Panc1 (cell line): ENCODE measurements around the gene PLXND1. TPM values are rescaled to one million over a fixed set of nuclear protein-coding genes. Genes with fewer than 3 reads are reported as not detected.

ENCODE experiments used
- ATAC-seq: fragments of 200-7000 bp; cut with Tn5 transposase; 2 replicates; pipeline ENCODE4 v1.9.1; 2020; ENCODE audit warnings: mild to moderate bottlenecking, moderate library complexity
- BruUV-seq: library from RNA; stranded (reverse); fragments of 400-500 nt; replicated peaks from 2 replicates; lab custom pipeline; 2021; lab: Mats Ljungman, UMichigan
- CTCF ChIA-PET: fragments of 300-600 bp; sonication (Branson Sonifier 250); formaldehyde crosslinking; loops from one replicate; lab custom pipeline; 2022; ENCODE audit warnings: antibody characterized with exemption; lab: Charles Lee
- POLR2A ChIA-PET: fragments of 300-600 bp; sonication (Branson Sonifier 250); formaldehyde crosslinking; loops from one replicate; lab custom pipeline; 2022; ENCODE audit warnings: antibody characterized with exemption; lab: Charles Lee
- DNase-seq: peaks from one replicate; pipeline ENCODE4 v3.0.0-alpha.2; 2010; ENCODE audit warnings: low read depth, low spot score
- H3K27ac ChIP-seq: 2 replicates; pipeline ENCODE4 v1.5.1; 2011; ENCODE audit warnings: mild to moderate bottlenecking, low read length, inconsistent platforms
- H3K27me3 ChIP-seq: fragments of 200-500 bp; sonication (Bioruptor generic); 2 replicates; pipeline ENCODE4 v1.6.0; 2014; ENCODE audit warnings: low read length, inconsistent platforms; ENCODE audit not compliant: control insufficient read depth, insufficient read depth
- H3K36me3 ChIP-seq: fragments of 200-500 bp; sonication (Bioruptor generic); 2 replicates; pipeline ENCODE4 v1.5.1; 2014; ENCODE audit warnings: inconsistent platforms, mild to moderate bottlenecking, low read length, moderate library complexity; ENCODE audit not compliant: control insufficient read depth, insufficient read depth
- H3K4me1 ChIP-seq: 2 replicates; pipeline ENCODE4 v1.5.1; 2011; ENCODE audit warnings: inconsistent platforms, mild to moderate bottlenecking, low read length, moderate library complexity; ENCODE audit not compliant: control insufficient read depth, insufficient read depth
- H3K4me3 ChIP-seq, 2 experiments: 2 replicates each; pipeline ENCODE4 v1.5.1; 2011 to 2012; ENCODE audit warnings: low read depth in 2 of 2, low read length in 2 of 2, mild to moderate bottlenecking in 2 of 2, inconsistent platforms in 1 of 2, moderate library complexity in 1 of 2
- H3K9me3 ChIP-seq: fragments of 200-500 bp; sonication (Bioruptor generic); 2 replicates; pipeline ENCODE4 v1.5.1; 2014; ENCODE audit warnings: low read depth, mild to moderate bottlenecking, inconsistent platforms, low read length, moderate library complexity; ENCODE audit not compliant: control insufficient read depth, insufficient read depth
- CTCF ChIP-seq: fragments of 450-650 bp; IDR thresholded peaks from 2 replicates; pipeline ENCODE4 v1.5.1; 2017; ENCODE audit warnings: mild to moderate bottlenecking
- POLR2AphosphoS5 ChIP-seq: IDR thresholded peaks from 2 replicates; pipeline ENCODE4 v1.6.1; 2012; ENCODE audit warnings: mild to moderate bottlenecking, low read depth, low read length, moderate library complexity
- SIN3A ChIP-seq: IDR thresholded peaks from 2 replicates; pipeline ENCODE4 v1.6.1; 2012; ENCODE audit warnings: low read depth, mild to moderate bottlenecking, low read length, moderate library complexity, borderline replicate concordance; ENCODE audit not compliant: insufficient read depth
- TCF7L2 ChIP-seq: IDR thresholded peaks from 2 replicates; pipeline ENCODE4 v1.6.1; 2011; ENCODE audit warnings: mild to moderate bottlenecking, low read depth, low read length, inconsistent platforms
- in situ Hi-C: cut with HindIII; loops from 2 replicates; pipeline ENCODE4 v1.10.0; 2016; ENCODE audit warnings: low sequenced_read_pairs, low pct_unique_long_range_greater_than_20kb
- intact Hi-C: fragments of 100-400 bp; cut with micrococcal nuclease; formaldehyde crosslinking; loops from one replicate; pipeline ENCODE4 v1.10.0; 2022; ENCODE audit not compliant: unreplicated experiment
- total RNA-seq: library from RNA; stranded (reverse); gene quantifications from one replicate; pipeline ENCODE4 v1.2.1, GENCODE V29; 2021; ENCODE audit not compliant: unreplicated experiment
- TF ChIP-seq, protein P1 (sequence below), 2 experiments: IDR thresholded peaks; 2 replicates each; pipeline ENCODE4 v1.6.1; 2011 to 2012; ENCODE audit warnings: low read depth in 2 of 2, control low read depth in 1 of 2, low read length in 1 of 2, mild to moderate bottlenecking in 1 of 2, moderate library complexity in 1 of 2; ENCODE audit not compliant: insufficient read depth in 1 of 2

Gene PLXND1
- total RNA-seq, 1 experiment from 2014 or later = 248 TPM

DNA sequence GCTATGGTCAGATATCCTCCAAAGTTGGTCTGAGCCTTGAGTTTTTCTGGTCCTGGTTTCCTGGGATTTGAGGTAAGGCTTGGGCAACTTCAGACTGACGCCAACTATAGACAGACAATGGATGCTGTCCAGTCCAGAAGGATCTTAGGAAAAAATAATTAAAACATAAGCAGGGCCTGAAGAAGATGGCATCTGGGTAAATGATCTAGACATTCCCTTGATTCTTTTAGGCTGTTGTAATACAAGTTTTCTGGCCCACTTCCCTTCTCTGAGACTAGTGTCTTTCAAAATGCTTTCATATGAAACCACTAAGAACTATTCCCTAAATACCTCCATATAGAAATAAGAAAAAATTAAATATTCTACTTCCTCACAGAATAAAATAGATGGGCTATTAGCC, 47.7 kb upstream of the PLXND1 start:
- H3K4me3 ChIP-seq = no peak overlapping the region
- in situ Hi-C loops = loop anchor here (25.0 kb wide), 1 partner anchor 183 kb away; no protein-coding TSS in a partner anchor
- H3K36me3 ChIP-seq = no peaks in the 10 kb centered on the region
- DNase-seq (no peak), ATAC-seq (no peak)
- H3K4me1 ChIP-seq = peaks cover 33% of the 10 kb centered on the region
- intact Hi-C loops = no loop called here
- ChIA-PET CTCF (no interaction called here), POLR2A (no interaction called here)
- H3K27me3 ChIP-seq = no peaks in the 10 kb centered on the region
- BruUV-seq = no TSS peak
- H3K27ac ChIP-seq = no peak overlapping the region
- no peak for TF ChIP-seq CTCF
- TF ChIP-seq POLR2AphosphoS5 = no peak
- TF ChIP-seq SIN3A = no peak
- TF ChIP-seq TCF7L2 = no peak
- TF ChIP-seq, protein P1, sequence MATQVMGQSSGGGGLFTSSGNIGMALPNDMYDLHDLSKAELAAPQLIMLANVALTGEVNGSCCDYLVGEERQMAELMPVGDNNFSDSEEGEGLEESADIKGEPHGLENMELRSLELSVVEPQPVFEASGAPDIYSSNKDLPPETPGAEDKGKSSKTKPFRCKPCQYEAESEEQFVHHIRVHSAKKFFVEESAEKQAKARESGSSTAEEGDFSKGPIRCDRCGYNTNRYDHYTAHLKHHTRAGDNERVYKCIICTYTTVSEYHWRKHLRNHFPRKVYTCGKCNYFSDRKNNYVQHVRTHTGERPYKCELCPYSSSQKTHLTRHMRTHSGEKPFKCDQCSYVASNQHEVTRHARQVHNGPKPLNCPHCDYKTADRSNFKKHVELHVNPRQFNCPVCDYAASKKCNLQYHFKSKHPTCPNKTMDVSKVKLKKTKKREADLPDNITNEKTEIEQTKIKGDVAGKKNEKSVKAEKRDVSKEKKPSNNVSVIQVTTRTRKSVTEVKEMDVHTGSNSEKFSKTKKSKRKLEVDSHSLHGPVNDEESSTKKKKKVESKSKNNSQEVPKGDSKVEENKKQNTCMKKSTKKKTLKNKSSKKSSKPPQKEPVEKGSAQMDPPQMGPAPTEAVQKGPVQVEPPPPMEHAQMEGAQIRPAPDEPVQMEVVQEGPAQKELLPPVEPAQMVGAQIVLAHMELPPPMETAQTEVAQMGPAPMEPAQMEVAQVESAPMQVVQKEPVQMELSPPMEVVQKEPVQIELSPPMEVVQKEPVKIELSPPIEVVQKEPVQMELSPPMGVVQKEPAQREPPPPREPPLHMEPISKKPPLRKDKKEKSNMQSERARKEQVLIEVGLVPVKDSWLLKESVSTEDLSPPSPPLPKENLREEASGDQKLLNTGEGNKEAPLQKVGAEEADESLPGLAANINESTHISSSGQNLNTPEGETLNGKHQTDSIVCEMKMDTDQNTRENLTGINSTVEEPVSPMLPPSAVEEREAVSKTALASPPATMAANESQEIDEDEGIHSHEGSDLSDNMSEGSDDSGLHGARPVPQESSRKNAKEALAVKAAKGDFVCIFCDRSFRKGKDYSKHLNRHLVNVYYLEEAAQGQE (IDR thresholded peaks at IDR 0.05; ENCODE audit: insufficient read depth in 1 of 2, low read depth in 2 of 2, low read length in 1 of 2) = no peak
- H3K9me3 ChIP-seq = no peaks in the 10 kb centered on the region

- ChIA-PET POLR2A (interaction anchor here (0.6 kb wide), 1 partner anchor 271 kb away, joined by 7 read pairs; no protein-coding TSS in a partner anchor), CTCF (interaction anchor here (0.5 kb wide), 1 partner anchor 271 kb away, joined by 4 read pairs; no protein-coding TSS in a partner anchor)
- TF ChIP-seq, protein P1 (IDR thresholded peaks at IDR 0.05; ENCODE audit: insufficient read depth in 1 of 2, low read depth in 2 of 2, low read length in 1 of 2) = no peak
- in situ Hi-C loops = loop anchor here (25.0 kb wide), 1 partner anchor 184 kb away; no protein-coding TSS in a partner anchor
- Histone ChIP-seq H3K36me3 (no peaks in the 10 kb centered on the region), H3K4me3 (no peak overlapping the region), H3K4me1 (peaks cover 29% of the 10 kb centered on the region), H3K27me3 (no peaks in the 10 kb centered on the region), H3K9me3 (no peaks in the 10 kb centered on the region), H3K27ac (no peak overlapping the region; the same call in 1 of the 2 replicates)
- no peak for ATAC-seq
- intact Hi-C loops = no loop called here
- BruUV-seq = no TSS peak
- DNase-seq = no peak
Observed at GRCh38 chr3:129653019-129653418, 46.5 kb upstream of the PLXND1 start.
